Osteoblast (primary cell): ENCODE data around the gene ITGA3. TPM values are rescaled to one million over a fixed set of nuclear protein-coding genes. Genes with fewer than 3 reads are reported as not detected.
A peak's percentile ranks its signal among the peaks of the same experiment; 100 is the strongest.

Experiments
- DNase-seq: peaks from one replicate; pipeline ENCODE4 v3.0.0; 2011; ENCODE audit warnings: low spot score, mixed read lengths; ENCODE audit not compliant: insufficient read length; ENCODE audit errors: missing footprints
- H2AFZ ChIP-seq: 2 replicates; pipeline ENCODE4 v1.6.0; 2011; ENCODE audit warnings: mild to moderate bottlenecking, low read length
- H3K27ac ChIP-seq: 2 replicates; pipeline ENCODE4 v1.5.1; 2011; ENCODE audit warnings: mild to moderate bottlenecking, low read depth, low read length, moderate library complexity
- H3K27me3 ChIP-seq: 2 replicates; pipeline ENCODE4 v1.6.0; 2012; ENCODE audit warnings: mild to moderate bottlenecking, control low read depth, inconsistent platforms, low read length, moderate library complexity; ENCODE audit not compliant: insufficient read depth
- H3K36me3 ChIP-seq: 2 replicates; pipeline ENCODE4 v1.5.1; 2011; ENCODE audit warnings: mild to moderate bottlenecking, low read length, control low read depth, moderate library complexity; ENCODE audit not compliant: insufficient read depth
- H3K4me1 ChIP-seq: 2 replicates; pipeline ENCODE4 v1.5.1; 2011; ENCODE audit warnings: mild to moderate bottlenecking, low read length, control low read depth, moderate library complexity; ENCODE audit not compliant: insufficient read depth
- H3K4me2 ChIP-seq: 2 replicates; pipeline ENCODE4 v1.6.0; 2011; ENCODE audit warnings: mild to moderate bottlenecking, low read length; ENCODE audit not compliant: insufficient read depth
- H3K4me3 ChIP-seq: fragments of 200-600 bp; sonication (generic); 3 replicates; pipeline ENCODE4 v1.5.1; 2012; ENCODE audit warnings: mild to moderate bottlenecking, low read length, inconsistent platforms; ENCODE audit not compliant: insufficient read depth
- H3K79me2 ChIP-seq: 2 replicates; pipeline ENCODE4 v1.6.0; 2012; ENCODE audit warnings: mild to moderate bottlenecking, low read length, control low read depth, inconsistent platforms; ENCODE audit not compliant: insufficient read depth
- H3K9me3 ChIP-seq: 2 replicates; pipeline ENCODE4 v1.5.1; 2011; ENCODE audit warnings: low read depth, low read length, control low read depth
- H4K20me1 ChIP-seq: 2 replicates; pipeline ENCODE4 v1.6.0; 2012; ENCODE audit warnings: mild to moderate bottlenecking, low read length, control low read depth; ENCODE audit not compliant: insufficient read depth
- total RNA-seq: library from RNA; depleted of rRNA; stranded (reverse); fragments of >200 nt; gene quantifications from 2 replicates; pipeline ENCODE4 v1.2.3, GENCODE V29; 2012
- TF ChIP-seq, protein P1 (sequence below): IDR thresholded peaks from 2 replicates; pipeline ENCODE4 v1.5.1; 2011; ENCODE audit warnings: mild to moderate bottlenecking, low read depth, low read length, moderate library complexity; ENCODE audit errors: extremely low read depth

ITGA3 gene
- total RNA-seq, 1 donor = 81.4 TPM

- DNase-seq = peak; percentile 95
- Histone ChIP-seq H3K9me3 (no peaks in the 10 kb centered on the region), H3K27me3 (no peaks in the 10 kb centered on the region), H3K36me3 (no peaks in the 10 kb centered on the region), H3K4me2 (peak overlapping the region; percentile 36), H3K27ac (peak overlapping the region; percentile 56), H3K4me3 (no peak overlapping the region), H3K4me1 (peaks cover 58% of the 10 kb centered on the region), H3K79me2 (peaks cover 18% of the 10 kb centered on the region), H4K20me1 (no peaks in the 10 kb centered on the region), H2AFZ (no peak overlapping the region)
- TF ChIP-seq, protein P1, sequence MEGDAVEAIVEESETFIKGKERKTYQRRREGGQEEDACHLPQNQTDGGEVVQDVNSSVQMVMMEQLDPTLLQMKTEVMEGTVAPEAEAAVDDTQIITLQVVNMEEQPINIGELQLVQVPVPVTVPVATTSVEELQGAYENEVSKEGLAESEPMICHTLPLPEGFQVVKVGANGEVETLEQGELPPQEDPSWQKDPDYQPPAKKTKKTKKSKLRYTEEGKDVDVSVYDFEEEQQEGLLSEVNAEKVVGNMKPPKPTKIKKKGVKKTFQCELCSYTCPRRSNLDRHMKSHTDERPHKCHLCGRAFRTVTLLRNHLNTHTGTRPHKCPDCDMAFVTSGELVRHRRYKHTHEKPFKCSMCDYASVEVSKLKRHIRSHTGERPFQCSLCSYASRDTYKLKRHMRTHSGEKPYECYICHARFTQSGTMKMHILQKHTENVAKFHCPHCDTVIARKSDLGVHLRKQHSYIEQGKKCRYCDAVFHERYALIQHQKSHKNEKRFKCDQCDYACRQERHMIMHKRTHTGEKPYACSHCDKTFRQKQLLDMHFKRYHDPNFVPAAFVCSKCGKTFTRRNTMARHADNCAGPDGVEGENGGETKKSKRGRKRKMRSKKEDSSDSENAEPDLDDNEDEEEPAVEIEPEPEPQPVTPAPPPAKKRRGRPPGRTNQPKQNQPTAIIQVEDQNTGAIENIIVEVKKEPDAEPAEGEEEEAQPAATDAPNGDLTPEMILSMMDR = no peak
Measured at GRCh38 chr17:50051082-50051576, 4.8 kb upstream of the ITGA3 start.

DNA sequence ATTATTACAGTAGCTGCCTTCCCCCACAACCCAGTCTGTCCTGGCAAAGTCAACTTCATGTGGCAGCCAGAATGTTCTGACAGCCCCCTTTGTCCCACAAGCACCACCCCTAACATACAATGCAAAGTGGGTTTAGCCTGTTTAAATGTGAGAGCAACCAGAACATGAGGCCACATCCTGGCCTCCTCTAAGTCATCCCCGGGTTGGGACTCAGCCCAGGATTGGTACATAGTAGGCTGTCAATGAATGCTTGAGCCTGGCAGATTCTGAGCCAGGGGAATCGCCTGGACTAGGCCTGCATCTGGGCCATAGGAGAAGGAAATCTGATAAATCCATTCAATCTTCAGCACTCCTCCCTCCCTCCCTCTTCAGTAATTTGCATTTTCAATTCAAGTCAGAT is 4.3 kb upstream of the ITGA3 start:
- H3K79me2 ChIP-seq = peaks cover 23% of the 10 kb centered on the region
- H3K4me3 ChIP-seq = no peak overlapping the region
- TF ChIP-seq, protein P1 = no peak
- H3K4me1 ChIP-seq = peaks cover 58% of the 10 kb centered on the region
- H4K20me1 ChIP-seq = no peaks in the 10 kb centered on the region
- peak overlapping the region; percentile 36 for H3K4me2 ChIP-seq
- peak; percentile 68 for DNase-seq
- H2AFZ ChIP-seq = no peak overlapping the region
- peak overlapping the region; percentile 56 for H3K27ac ChIP-seq
- H3K9me3 ChIP-seq = no peaks in the 10 kb centered on the region
- no peaks in the 10 kb centered on the region for H3K36me3 ChIP-seq
- no peaks in the 10 kb centered on the region for H3K27me3 ChIP-seq

DNA sequence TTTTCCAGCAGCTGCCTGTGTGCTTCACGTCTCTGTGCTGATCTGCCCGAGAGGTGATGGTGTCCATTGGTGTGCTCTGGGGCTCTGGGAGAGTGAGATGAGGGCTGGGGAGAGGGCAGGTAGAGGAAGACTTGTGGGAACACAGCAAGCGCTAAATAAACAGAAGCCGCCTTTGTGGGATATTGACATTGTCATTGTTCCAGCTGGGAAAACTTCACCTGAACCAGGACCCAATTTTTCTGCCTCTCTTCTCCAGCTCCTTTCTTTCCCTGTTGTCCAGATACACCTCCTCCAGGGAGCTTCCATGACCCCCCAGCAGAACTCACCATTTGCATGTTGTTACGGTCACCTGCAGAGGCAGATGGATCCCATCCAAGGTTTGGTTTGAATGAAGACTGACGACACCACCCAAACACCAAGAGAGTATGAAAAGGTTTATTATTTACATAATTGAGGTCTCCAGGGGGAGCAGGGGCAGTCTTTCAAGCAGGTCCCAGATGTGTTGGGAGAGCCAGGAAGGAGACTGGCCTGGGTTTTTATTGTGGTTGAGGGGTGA is 3.6 kb upstream of the ITGA3 start:
- Histone ChIP-seq H2AFZ (no peak overlapping the region), H3K9me3 (no peaks in the 10 kb centered on the region), H3K27me3 (no peaks in the 10 kb centered on the region), H3K36me3 (no peaks in the 10 kb centered on the region), H4K20me1 (peaks cover under 1% of the 10 kb centered on the region), H3K27ac (no peak overlapping the region), H3K4me2 (no peak overlapping the region), H3K4me3 (no peak overlapping the region), H3K79me2 (peaks cover 30% of the 10 kb centered on the region), H3K4me1 (peaks cover 56% of the 10 kb centered on the region)
- TF ChIP-seq, protein P1 = no peak
- peak; percentile 54 for DNase-seq

DNA sequence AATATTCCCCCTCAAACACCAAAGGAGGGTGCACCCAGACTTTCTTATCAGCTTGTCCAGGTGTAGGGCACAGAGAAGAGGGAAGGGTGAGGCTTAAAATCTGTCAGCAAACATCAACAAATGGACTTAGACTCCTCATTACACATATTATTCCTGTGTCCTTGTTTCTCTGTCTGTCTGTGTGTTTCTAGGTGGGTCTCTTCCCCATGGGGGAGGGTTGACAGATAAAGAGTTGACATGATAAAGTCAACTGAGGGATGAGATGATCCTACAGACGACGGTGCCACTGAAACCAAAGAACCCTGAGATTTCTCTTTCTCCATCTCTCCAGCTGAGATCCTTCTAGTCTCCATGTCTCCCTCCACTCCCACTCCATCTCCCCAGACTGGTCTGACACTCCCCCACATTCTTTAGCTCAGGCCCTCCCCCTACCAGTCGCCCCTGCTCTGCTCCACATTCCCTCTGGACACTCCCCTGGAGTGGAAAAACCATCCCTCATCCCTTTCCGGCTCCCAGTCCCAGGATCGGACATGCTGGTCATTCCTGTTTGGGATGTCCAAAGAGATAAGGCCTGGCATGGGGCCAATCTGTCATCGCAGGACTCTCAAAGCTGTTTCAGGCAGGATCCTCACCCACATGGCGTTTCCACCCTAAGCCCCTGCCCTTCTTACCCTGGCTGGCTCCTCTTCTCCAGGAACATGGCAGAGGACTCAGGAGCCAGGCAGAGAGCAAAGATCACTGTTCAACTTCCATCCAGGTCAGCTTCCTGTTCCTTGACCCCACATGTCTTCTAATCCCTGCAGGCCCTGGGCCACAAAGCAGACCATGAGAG is 2.9 kb upstream of the ITGA3 start:
- Histone ChIP-seq H3K36me3 (no peaks in the 10 kb centered on the region), H3K4me1 (peaks cover 56% of the 10 kb centered on the region), H3K27me3 (no peaks in the 10 kb centered on the region), H3K27ac (no peak overlapping the region), H3K79me2 (peaks cover 37% of the 10 kb centered on the region), H3K9me3 (no peaks in the 10 kb centered on the region), H2AFZ (peak overlapping the region; percentile 36), H4K20me1 (peaks cover 5% of the 10 kb centered on the region), H3K4me2 (peak overlapping the region; percentile 3), H3K4me3 (no peak overlapping the region)
- TF ChIP-seq, protein P1 = no peak
- DNase-seq = peak; percentile 58
